Loucy (cell line): Measurements from ENCODE around the gene CCDC60.
A peak's percentile ranks its signal among the peaks of the same experiment; 100 is the strongest.

Source experiments
- H2AFZ ChIP-seq: fragments of 200-600 bp; sonication (generic); 2 replicates; pipeline ENCODE4 v1.6.0; 2016; ENCODE audit warnings: antibody characterized with exemption, mild to moderate bottlenecking, low read length, moderate library complexity
- H3F3A ChIP-seq: fragments of 200-600 bp; 2 replicates; pipeline ENCODE4 v1.6.0; 2016; ENCODE audit warnings: antibody characterized with exemption, low read depth, mild to moderate bottlenecking
- H3K27me3 ChIP-seq: fragments of 200-600 bp; sonication (generic); 2 replicates; pipeline ENCODE4 v1.6.1; 2014; ENCODE audit warnings: low read length, mild to moderate bottlenecking; ENCODE audit not compliant: insufficient read depth, poor library complexity, severe bottlenecking
- H3K36me3 ChIP-seq: fragments of 200-600 bp; sonication (generic); 2 replicates; pipeline ENCODE4 v1.6.1; 2016; ENCODE audit warnings: low read length; ENCODE audit not compliant: insufficient read depth
- H3K4me1 ChIP-seq: fragments of 200-600 bp; sonication (generic); 2 replicates; pipeline ENCODE4 v1.5.1; 2014; ENCODE audit warnings: low read length, mild to moderate bottlenecking; ENCODE audit not compliant: insufficient read depth, poor library complexity, severe bottlenecking
- H3K4me2 ChIP-seq: fragments of 200-600 bp; sonication (generic); 2 replicates; pipeline ENCODE4 v1.6.0; 2014; ENCODE audit warnings: antibody characterized with exemption, low read length, low read depth, mild to moderate bottlenecking; ENCODE audit not compliant: poor library complexity, severe bottlenecking
- H3K4me3 ChIP-seq: fragments of 200-600 bp; sonication (generic); 2 replicates; pipeline ENCODE4 v1.5.1; 2014; ENCODE audit warnings: low read length, mild to moderate bottlenecking, mixed read lengths; ENCODE audit not compliant: poor library complexity, severe bottlenecking
- H3K79me2 ChIP-seq: fragments of 200-600 bp; sonication (generic); 2 replicates; pipeline ENCODE4 v1.6.1; 2014; ENCODE audit warnings: low read length; ENCODE audit not compliant: insufficient read depth
- H3K9ac ChIP-seq: fragments of 200-600 bp; sonication (generic); 2 replicates; pipeline ENCODE4 v1.6.0; 2014; ENCODE audit warnings: mild to moderate bottlenecking, low read depth, low read length, moderate library complexity; ENCODE audit not compliant: poor library complexity, severe bottlenecking
- H3K9me2 ChIP-seq: fragments of 200-600 bp; sonication (generic); replicated peaks from 2 replicates; pipeline ENCODE4 v1.6.1; 2016; ENCODE audit warnings: low read depth, low read length, mixed read lengths
- H3K9me3 ChIP-seq: fragments of 200-600 bp; sonication (generic); 2 replicates; pipeline ENCODE4 v1.6.1; 2014; ENCODE audit warnings: mild to moderate bottlenecking, antibody characterized with exemption, low read length, low read depth; ENCODE audit not compliant: insufficient read depth
- H4K20me1 ChIP-seq: fragments of 200-600 bp; sonication (generic); 2 replicates; pipeline ENCODE4 v1.6.0; 2014; ENCODE audit warnings: antibody characterized with exemption, low read length, mild to moderate bottlenecking; ENCODE audit not compliant: insufficient read depth, poor library complexity, severe bottlenecking
- EZH2phosphoT487 ChIP-seq: fragments of 200-600 bp; IDR thresholded peaks from 2 replicates; pipeline ENCODE4 v1.6.1; 2018; ENCODE audit warnings: antibody characterized with exemption, mild to moderate bottlenecking, moderate library complexity, borderline replicate concordance
- TF ChIP-seq, protein P1 (sequence below): fragments of 200-600 bp; sonication (generic); conservative IDR thresholded peaks from 2 replicates; pipeline ENCODE4 v1.5.1; 2014; ENCODE audit warnings: mild to moderate bottlenecking, antibody characterized with exemption, low read length

The CCDC60 gene

DNA sequence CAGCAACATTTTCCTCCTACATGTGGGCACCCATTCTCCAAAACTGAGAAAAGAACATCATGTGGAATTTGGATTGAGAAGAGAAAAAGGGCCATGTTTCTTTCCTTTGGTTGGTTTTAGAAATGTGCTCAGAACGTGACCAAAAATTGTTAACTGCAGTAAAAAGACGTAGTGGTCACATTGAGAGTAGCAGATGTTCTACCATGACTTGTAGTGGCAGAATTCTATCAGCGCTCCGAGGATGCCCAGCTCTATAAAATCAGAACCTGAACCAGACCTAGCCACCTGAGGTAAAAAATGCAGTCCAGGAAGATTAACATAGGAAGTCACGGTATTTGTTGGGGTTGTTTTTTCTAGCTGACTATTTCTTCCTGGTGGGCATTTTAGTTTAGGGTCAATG is 157.3 kb downstream of the CCDC60 start:
- Histone ChIP-seq H3K9ac (no peak overlapping the region), H3K4me2 (no peak overlapping the region), H3K9me3 (no peaks in the 10 kb centered on the region), H2AFZ (no peak overlapping the region), H3K4me1 (no peaks in the 10 kb centered on the region), H3K4me3 (no peak overlapping the region), H4K20me1 (no peaks in the 10 kb centered on the region), H3K36me3 (no peaks in the 10 kb centered on the region), H3K27me3 (no peaks in the 10 kb centered on the region), H3K9me2 (no peaks in the 10 kb centered on the region), H3K79me2 (no peaks in the 10 kb centered on the region), H3F3A (no peaks in the 10 kb centered on the region)
- no peak for TF ChIP-seq EZH2phosphoT487
- TF ChIP-seq, protein P1, sequence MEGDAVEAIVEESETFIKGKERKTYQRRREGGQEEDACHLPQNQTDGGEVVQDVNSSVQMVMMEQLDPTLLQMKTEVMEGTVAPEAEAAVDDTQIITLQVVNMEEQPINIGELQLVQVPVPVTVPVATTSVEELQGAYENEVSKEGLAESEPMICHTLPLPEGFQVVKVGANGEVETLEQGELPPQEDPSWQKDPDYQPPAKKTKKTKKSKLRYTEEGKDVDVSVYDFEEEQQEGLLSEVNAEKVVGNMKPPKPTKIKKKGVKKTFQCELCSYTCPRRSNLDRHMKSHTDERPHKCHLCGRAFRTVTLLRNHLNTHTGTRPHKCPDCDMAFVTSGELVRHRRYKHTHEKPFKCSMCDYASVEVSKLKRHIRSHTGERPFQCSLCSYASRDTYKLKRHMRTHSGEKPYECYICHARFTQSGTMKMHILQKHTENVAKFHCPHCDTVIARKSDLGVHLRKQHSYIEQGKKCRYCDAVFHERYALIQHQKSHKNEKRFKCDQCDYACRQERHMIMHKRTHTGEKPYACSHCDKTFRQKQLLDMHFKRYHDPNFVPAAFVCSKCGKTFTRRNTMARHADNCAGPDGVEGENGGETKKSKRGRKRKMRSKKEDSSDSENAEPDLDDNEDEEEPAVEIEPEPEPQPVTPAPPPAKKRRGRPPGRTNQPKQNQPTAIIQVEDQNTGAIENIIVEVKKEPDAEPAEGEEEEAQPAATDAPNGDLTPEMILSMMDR, result no peak

DNA sequence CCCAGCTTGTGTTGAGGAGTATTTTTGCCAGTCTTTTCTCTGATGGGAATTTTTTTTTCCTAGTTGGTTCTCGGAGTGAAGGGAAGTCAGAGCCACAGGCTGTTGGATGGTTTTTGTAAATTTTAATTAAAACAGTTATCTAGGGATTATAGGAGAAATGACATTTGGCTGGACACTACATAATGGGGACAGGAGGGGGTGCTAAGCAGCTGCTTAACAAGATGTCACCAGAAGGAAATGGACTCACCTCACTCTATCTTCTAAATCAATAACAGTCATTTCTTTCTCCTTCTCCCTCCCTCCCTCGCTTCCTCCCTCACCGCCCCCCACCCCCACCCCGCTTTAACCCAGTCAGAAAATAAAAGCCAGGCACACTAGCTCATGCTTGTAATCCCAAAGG is 165.7 kb downstream of the CCDC60 start:
- Histone ChIP-seq H3K4me1 (no peaks in the 10 kb centered on the region), H3K9ac (no peak overlapping the region), H3K9me3 (no peaks in the 10 kb centered on the region), H2AFZ (no peak overlapping the region), H3K36me3 (no peaks in the 10 kb centered on the region), H4K20me1 (no peaks in the 10 kb centered on the region), H3K4me2 (no peak overlapping the region), H3K9me2 (no peaks in the 10 kb centered on the region), H3K79me2 (no peaks in the 10 kb centered on the region), H3K4me3 (no peak overlapping the region), H3F3A (no peaks in the 10 kb centered on the region), H3K27me3 (no peaks in the 10 kb centered on the region)
- TF ChIP-seq, protein P1, result 0 out of 2 replicates have a peak, but pooled peaks have one; percentile 10
- TF ChIP-seq EZH2phosphoT487, result no peak

DNA sequence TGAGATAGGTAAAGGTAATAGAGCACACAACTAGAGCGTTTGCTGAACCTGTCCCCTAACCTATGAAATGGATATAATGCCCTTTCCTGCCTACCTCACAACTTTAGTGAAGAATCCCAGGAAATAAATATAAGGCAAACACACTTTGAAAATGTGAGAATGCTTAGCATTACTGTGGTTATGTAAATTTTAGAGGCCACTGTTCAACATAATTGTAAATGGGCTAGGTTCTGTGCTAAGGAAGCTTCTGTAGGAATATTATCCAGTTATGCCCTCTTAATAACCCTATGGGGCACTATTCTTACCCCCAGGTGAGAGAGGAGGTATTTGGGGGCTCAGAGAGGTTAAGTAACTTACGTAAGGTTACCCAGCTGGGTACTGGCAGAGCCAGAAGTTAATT is 166.5 kb downstream of the CCDC60 start:
- no peaks in the 10 kb centered on the region for H3K9me2 ChIP-seq
- H3K79me2 ChIP-seq, result no peaks in the 10 kb centered on the region
- TF ChIP-seq, protein P1, result no peak
- TF ChIP-seq EZH2phosphoT487, result no peak
- no peaks in the 10 kb centered on the region for H3F3A ChIP-seq
- H3K9me3 ChIP-seq, result no peaks in the 10 kb centered on the region
- H3K9ac ChIP-seq, result no peak overlapping the region
- H4K20me1 ChIP-seq, result no peaks in the 10 kb centered on the region
- no peaks in the 10 kb centered on the region for H3K27me3 ChIP-seq
- no peak overlapping the region for H3K4me3 ChIP-seq
- no peaks in the 10 kb centered on the region for H3K36me3 ChIP-seq
- no peak overlapping the region for H2AFZ ChIP-seq
- H3K4me1 ChIP-seq, result no peaks in the 10 kb centered on the region
- no peak overlapping the region for H3K4me2 ChIP-seq
